Astrocyte (in vitro differentiated cells and primary cell): Measurements from ENCODE around the gene KY.
"Not testable (repeated sequence)": the region's sequence is repeated elsewhere in the genome, so short reads cannot be mapped to it uniquely, and the experiment has no call there.

ENCODE experiments used
- CTCF ChIP-seq: IDR thresholded peaks from 2 replicates; pipeline ENCODE4 v1.5.1; 2011; ENCODE audit warnings: low read depth, mild to moderate bottlenecking, inconsistent platforms, low read length, moderate library complexity; ENCODE audit not compliant: insufficient read depth
- EZH2 ChIP-seq: IDR thresholded peaks from 2 replicates; pipeline ENCODE4 v1.6.1; 2012; ENCODE audit warnings: mild to moderate bottlenecking, low read length, inconsistent platforms; ENCODE audit not compliant: insufficient read depth

- not testable (repeated sequence) for TF ChIP-seq CTCF, EZH2
Observed at GRCh38 chr3:134569899-134570298, 80.9 kb downstream of the KY start.
